Transverse colon (tissue), 4 donors: Measurements from ENCODE around the gene ARRDC2.

Source experiments
- EP300 ChIP-seq: sonication (generic); formaldehyde crosslinking; IDR thresholded peaks from one replicate; pipeline ENCODE4 v1.6.1; 2017; ENCODE audit warnings: antibody characterized with exemption, low read depth
- POLR2A ChIP-seq: fragments of 450-650 bp; IDR thresholded peaks from one replicate; pipeline ENCODE4 v1.6.1; 2016; ENCODE audit warnings: antibody characterized with exemption, mild to moderate bottlenecking, moderate library complexity
- POLR2AphosphoS5 ChIP-seq, 3 donors: sonication (generic); formaldehyde crosslinking; IDR thresholded peaks; one replicate each; pipeline ENCODE4 v1.6.1; 2016; ENCODE audit warnings: antibody characterized with exemption in 3 of 3
- TF ChIP-seq, protein P1 (sequence below), 5 experiments: fragments of 200-600 bp in 3 of 5; fragments of 450-650 bp in 2 of 5; sonication (generic) in 3 of 5; IDR thresholded peaks; 1 replicate in 2 of 5; 2 replicates in 3 of 5; pipeline ENCODE4 v1.5.1; 2016 to 2017; ENCODE audit warnings: antibody characterized with exemption in 5 of 5, inconsistent platforms in 3 of 5, mild to moderate bottlenecking in 2 of 5, moderate library complexity in 1 of 5

GRCh38 chr19:17977021-17977420, 30.9 kb upstream of the ARRDC2 start:
- TF ChIP-seq, protein P1, sequence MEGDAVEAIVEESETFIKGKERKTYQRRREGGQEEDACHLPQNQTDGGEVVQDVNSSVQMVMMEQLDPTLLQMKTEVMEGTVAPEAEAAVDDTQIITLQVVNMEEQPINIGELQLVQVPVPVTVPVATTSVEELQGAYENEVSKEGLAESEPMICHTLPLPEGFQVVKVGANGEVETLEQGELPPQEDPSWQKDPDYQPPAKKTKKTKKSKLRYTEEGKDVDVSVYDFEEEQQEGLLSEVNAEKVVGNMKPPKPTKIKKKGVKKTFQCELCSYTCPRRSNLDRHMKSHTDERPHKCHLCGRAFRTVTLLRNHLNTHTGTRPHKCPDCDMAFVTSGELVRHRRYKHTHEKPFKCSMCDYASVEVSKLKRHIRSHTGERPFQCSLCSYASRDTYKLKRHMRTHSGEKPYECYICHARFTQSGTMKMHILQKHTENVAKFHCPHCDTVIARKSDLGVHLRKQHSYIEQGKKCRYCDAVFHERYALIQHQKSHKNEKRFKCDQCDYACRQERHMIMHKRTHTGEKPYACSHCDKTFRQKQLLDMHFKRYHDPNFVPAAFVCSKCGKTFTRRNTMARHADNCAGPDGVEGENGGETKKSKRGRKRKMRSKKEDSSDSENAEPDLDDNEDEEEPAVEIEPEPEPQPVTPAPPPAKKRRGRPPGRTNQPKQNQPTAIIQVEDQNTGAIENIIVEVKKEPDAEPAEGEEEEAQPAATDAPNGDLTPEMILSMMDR (IDR thresholded peaks at IDR 0.05), result no peak
- TF ChIP-seq POLR2AphosphoS5 (IDR thresholded peaks at IDR 0.05) (no peak), POLR2A (no peak), EP300 (no peak)
